Keratinocyte (primary cell): Measurements from ENCODE around the gene EGLN3.

Source experiments
- EZH2 ChIP-seq: IDR thresholded peaks from one replicate; pipeline ENCODE4 v1.6.1; 2012; ENCODE audit warnings: inconsistent platforms, mild to moderate bottlenecking, low read length, moderate library complexity
- TF ChIP-seq, protein P1 (sequence below), 3 experiments: IDR thresholded peaks in 1 of 3; conservative IDR thresholded peaks in 1 of 3; optimal IDR thresholded peaks in 1 of 3; 2 replicates in 2 of 3; 3 replicates in 1 of 3; pipeline versions ENCODE3 to v1.5.1; 2011; ENCODE audit warnings: low read length in 3 of 3, mild to moderate bottlenecking in 3 of 3, moderate library complexity in 2 of 3, control low read depth in 1 of 3, inconsistent platforms in 1 of 3; ENCODE audit not compliant: insufficient read depth in 2 of 3; ENCODE audit errors: extremely low read depth in 1 of 3

DNA sequence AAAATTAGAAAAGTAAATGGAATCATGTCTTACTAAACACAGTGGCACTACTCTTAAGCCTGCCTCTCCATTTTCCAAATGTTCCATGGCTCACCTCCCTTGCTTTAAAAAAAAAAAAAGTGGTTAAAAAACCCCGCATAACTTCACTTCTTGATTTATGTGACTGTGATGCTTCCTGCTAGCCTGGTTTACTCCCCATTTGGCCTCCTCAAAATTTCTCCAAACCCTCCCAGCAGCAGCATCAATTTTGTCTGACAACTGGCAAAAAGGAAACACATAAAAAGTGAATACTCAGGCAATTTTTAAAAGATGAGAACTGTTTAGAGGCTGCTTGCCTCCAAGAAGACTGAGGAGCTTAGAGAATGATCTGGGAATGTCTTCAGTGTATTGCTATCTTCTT, 17.8 kb upstream of the EGLN3 start:
- TF ChIP-seq, protein P1, sequence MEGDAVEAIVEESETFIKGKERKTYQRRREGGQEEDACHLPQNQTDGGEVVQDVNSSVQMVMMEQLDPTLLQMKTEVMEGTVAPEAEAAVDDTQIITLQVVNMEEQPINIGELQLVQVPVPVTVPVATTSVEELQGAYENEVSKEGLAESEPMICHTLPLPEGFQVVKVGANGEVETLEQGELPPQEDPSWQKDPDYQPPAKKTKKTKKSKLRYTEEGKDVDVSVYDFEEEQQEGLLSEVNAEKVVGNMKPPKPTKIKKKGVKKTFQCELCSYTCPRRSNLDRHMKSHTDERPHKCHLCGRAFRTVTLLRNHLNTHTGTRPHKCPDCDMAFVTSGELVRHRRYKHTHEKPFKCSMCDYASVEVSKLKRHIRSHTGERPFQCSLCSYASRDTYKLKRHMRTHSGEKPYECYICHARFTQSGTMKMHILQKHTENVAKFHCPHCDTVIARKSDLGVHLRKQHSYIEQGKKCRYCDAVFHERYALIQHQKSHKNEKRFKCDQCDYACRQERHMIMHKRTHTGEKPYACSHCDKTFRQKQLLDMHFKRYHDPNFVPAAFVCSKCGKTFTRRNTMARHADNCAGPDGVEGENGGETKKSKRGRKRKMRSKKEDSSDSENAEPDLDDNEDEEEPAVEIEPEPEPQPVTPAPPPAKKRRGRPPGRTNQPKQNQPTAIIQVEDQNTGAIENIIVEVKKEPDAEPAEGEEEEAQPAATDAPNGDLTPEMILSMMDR (optimal IDR thresholded peaks at IDR 0.05 in 1 of 3, IDR thresholded peaks at IDR 0.05 in 1 of 3, conservative IDR thresholded peaks at IDR 0.05 in 1 of 3; ENCODE audit: extremely low read depth in 1 of 3, insufficient read depth in 2 of 3, low read length in 3 of 3): no peak
- TF ChIP-seq EZH2: no peak
